ENCODE results near the gene EHBP1. TPM values are rescaled to one million over a fixed set of nuclear protein-coding genes. Genes with fewer than 3 reads are reported as not detected.

The EHBP1 gene
- total RNA-seq, 1 donor from 2014 or later: 63.4 TPM

DNA sequence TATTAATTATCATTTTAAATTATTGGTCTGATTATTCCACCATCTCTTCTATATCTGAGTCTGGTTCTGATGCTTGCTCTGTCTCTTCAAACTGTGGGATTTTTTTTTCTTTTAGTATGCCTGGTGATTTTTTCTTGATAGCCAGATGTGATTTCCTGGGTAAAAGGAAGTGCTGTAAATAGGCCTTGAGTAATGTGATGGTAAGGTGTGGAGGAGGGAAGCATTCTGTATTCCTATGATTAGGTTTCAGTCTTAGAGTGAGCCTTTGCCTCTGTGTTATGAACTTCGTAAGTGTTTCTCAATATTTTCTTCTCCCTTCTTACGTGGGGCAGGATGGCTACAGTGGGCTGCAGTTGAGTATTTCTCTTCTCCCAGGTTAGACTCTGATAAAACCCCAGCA, 103.0 kb downstream of the EHBP1 start:
- Mint-ChIP-seq H3K36me3 (ENCODE audit: unreplicated experiment) (no peaks in the 10 kb centered on the region), H3K27me3 (ENCODE audit: unreplicated experiment) (peaks cover 2% of the 10 kb centered on the region), H3K27ac (ENCODE audit: unreplicated experiment) (no peak overlapping the region), H3K9me3 (ENCODE audit: unreplicated experiment) (no peaks in the 10 kb centered on the region), H3K4me3 (ENCODE audit: unreplicated experiment) (no peak overlapping the region), H3K4me1 (ENCODE audit: low read depth, unreplicated experiment) (no peaks in the 10 kb centered on the region)
- TF ChIP-seq, protein P1, sequence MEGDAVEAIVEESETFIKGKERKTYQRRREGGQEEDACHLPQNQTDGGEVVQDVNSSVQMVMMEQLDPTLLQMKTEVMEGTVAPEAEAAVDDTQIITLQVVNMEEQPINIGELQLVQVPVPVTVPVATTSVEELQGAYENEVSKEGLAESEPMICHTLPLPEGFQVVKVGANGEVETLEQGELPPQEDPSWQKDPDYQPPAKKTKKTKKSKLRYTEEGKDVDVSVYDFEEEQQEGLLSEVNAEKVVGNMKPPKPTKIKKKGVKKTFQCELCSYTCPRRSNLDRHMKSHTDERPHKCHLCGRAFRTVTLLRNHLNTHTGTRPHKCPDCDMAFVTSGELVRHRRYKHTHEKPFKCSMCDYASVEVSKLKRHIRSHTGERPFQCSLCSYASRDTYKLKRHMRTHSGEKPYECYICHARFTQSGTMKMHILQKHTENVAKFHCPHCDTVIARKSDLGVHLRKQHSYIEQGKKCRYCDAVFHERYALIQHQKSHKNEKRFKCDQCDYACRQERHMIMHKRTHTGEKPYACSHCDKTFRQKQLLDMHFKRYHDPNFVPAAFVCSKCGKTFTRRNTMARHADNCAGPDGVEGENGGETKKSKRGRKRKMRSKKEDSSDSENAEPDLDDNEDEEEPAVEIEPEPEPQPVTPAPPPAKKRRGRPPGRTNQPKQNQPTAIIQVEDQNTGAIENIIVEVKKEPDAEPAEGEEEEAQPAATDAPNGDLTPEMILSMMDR (IDR thresholded peaks at IDR 0.05; ENCODE audit: partially characterized antibody, unreplicated experiment): no peak
- DNase-seq: no peak

DNA sequence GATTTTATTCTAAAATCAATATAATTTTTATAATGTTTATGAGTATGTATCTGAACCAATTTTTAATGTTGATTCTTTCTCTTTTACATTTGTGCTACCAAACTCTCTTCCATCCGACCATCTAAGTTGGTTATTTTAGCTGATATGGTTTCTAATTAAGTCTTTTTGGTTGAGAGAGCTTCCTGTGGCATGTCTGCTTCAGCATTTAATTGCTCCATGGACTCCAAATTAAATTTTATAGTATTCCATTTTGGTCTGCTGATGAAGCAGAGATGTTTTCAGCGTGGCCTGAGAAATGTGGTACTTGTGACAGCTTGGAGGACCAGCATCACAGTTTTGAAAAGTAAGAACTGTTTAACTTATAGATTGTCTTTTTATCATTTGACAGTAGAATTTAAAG, 105.6 kb downstream of the EHBP1 start:
- H3K27me3 Mint-ChIP-seq (ENCODE audit: unreplicated experiment): peaks cover 2% of the 10 kb centered on the region
- TF ChIP-seq, protein P1 (IDR thresholded peaks at IDR 0.05; ENCODE audit: partially characterized antibody, unreplicated experiment): no peak

GRCh38 chr2:62811972-62812371, 106.5 kb downstream of the EHBP1 start:
- Mint-ChIP-seq H3K4me3 (ENCODE audit: unreplicated experiment) (no peak overlapping the region), H3K27me3 (ENCODE audit: unreplicated experiment) (peaks cover 2% of the 10 kb centered on the region), H3K36me3 (ENCODE audit: unreplicated experiment) (no peaks in the 10 kb centered on the region), H3K4me1 (ENCODE audit: low read depth, unreplicated experiment) (no peaks in the 10 kb centered on the region), H3K9me3 (ENCODE audit: unreplicated experiment) (no peaks in the 10 kb centered on the region), H3K27ac (ENCODE audit: unreplicated experiment) (no peak overlapping the region)
- no peak for DNase-seq
- TF ChIP-seq, protein P1 (IDR thresholded peaks at IDR 0.05; ENCODE audit: partially characterized antibody, unreplicated experiment): no peak

More for the DNA sequence above, 105.6 kb downstream of the EHBP1 start:
- Mint-ChIP-seq H3K9me3 (ENCODE audit: unreplicated experiment) (no peaks in the 10 kb centered on the region), H3K4me3 (ENCODE audit: unreplicated experiment) (no peak overlapping the region), H3K4me1 (ENCODE audit: low read depth, unreplicated experiment) (no peaks in the 10 kb centered on the region), H3K36me3 (ENCODE audit: unreplicated experiment) (no peaks in the 10 kb centered on the region), H3K27ac (ENCODE audit: unreplicated experiment) (no peak overlapping the region)
- no peak for DNase-seq

- Mint-ChIP-seq H3K27me3 (ENCODE audit: unreplicated experiment) (no peaks in the 10 kb centered on the region), H3K27ac (ENCODE audit: unreplicated experiment) (no peak overlapping the region), H3K4me3 (ENCODE audit: unreplicated experiment) (no peak overlapping the region), H3K36me3 (ENCODE audit: unreplicated experiment) (no peaks in the 10 kb centered on the region), H3K4me1 (ENCODE audit: low read depth, unreplicated experiment) (no peaks in the 10 kb centered on the region), H3K9me3 (ENCODE audit: unreplicated experiment) (no peaks in the 10 kb centered on the region)
- no peak for DNase-seq
- TF ChIP-seq, protein P1 (IDR thresholded peaks at IDR 0.05; ENCODE audit: partially characterized antibody, unreplicated experiment): no peak
Measured at GRCh38 chr2:62812921-62813825, 107.7 kb downstream of the EHBP1 start.

GRCh38 chr2:62814123-62814522, 108.6 kb downstream of the EHBP1 start:
- no peak overlapping the region for H3K4me3 Mint-ChIP-seq (ENCODE audit: unreplicated experiment)
- H3K4me1 Mint-ChIP-seq (ENCODE audit: low read depth, unreplicated experiment): no peaks in the 10 kb centered on the region
- DNase-seq: no peak
- no peaks in the 10 kb centered on the region for H3K9me3 Mint-ChIP-seq (ENCODE audit: unreplicated experiment)
- no peaks in the 10 kb centered on the region for H3K36me3 Mint-ChIP-seq (ENCODE audit: unreplicated experiment)
- H3K27me3 Mint-ChIP-seq (ENCODE audit: unreplicated experiment): no peaks in the 10 kb centered on the region
- TF ChIP-seq, protein P1 (IDR thresholded peaks at IDR 0.05; ENCODE audit: partially characterized antibody, unreplicated experiment): no peak
- no peak overlapping the region for H3K27ac Mint-ChIP-seq (ENCODE audit: unreplicated experiment)

All from glutamatergic neuron (in vitro differentiated cells).